HG03439 (cell line): ENCODE data around the gene CTSD.

Experiments used
- ATAC-seq: cut with Tn5 transposase; IDR thresholded peaks from one replicate; pipeline ENCODE4 v1.9.1; 2021; ENCODE audit warnings: mild to moderate bottlenecking, moderate library complexity; ENCODE audit not compliant: unreplicated experiment

The CTSD gene

DNA sequence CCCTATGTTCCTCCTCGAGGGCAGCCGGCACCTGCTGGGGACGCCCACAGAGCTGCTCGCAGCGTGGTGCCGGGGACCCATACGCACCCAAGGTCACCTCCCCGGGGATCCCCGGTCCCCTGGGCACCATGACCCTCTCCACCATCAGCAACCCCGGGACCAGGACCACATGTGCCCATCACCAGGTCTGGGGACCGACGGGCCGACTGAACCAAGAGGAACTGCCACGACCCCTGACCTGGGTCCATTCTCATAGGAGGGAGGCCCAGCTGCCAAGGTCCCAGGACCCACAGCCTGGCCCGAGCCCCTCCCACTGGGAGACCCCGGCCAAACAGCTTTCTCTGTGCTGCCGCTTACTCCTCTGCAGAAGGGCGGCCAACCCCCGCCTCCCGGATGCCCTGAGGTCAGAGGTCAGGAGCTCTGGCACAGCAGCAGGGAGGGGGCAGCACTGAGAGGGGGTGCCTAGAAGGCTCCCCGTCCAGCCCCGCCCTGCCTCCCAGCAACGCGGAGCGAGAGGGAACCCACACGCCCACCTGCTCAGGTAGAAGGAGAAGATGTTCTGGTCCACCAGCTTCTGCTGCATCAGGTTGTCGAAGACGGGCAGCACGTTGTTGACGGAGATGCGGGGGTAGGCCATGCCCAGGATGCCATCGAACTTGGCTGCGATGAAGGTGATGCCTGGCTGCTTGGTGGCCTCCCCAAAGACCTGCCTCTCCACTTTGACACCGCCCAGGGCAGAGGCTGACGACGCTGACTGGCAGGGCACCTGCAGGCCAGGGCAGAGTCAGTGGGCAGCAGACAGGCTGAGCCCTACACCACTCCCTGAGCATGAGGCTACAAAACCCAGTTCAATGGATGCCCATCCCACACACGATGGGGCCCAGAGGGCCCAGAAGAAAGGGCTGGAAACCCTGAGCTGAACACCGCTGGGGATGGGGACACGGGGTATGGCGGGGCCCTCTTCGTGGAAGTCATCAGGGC, 6.6 kb downstream of the CTSD start:
- no peak for ATAC-seq

DNA sequence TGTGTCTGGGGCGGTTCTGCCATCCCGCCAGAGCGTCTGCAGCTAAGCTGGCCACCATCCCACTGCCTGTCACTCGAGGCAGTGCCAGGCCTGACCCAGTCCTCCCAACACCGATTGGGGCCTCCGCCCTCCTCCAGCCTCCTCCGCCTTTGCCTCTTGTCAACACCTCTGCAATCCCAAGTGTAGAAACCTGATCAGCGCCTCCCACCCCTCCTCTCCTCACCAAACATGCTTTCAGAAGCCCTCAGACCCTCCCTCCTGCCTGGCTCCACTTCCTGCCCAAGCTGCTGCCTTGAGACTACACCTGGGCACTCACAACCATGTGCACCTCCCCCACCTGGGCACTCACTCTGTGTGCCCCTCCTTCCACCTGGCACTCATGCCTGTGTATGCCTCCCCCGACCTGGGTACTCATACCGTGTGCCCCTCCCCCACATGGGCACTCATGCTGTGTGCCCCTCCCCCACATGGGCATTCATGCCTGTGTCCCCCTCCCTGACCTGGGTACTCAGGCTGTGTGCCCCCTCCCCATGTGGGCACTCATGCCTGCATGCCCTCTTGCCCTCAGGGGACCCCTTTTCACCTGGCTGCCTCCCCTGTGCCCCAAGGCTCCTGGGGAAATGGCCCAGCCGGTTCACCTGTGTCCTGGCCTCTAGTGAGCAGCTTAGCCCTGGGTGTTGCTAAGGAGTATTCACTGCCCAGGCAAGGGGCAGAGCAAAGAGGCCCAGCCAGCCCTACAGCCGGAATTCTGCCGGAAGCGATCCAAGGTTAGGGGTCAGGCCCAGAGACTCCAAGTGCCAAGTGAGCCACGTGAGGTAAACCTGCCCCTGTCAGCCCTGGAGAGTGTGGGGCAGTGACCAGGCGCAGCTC, 7.8 kb downstream of the CTSD start:
- ATAC-seq, result no peak

DNA sequence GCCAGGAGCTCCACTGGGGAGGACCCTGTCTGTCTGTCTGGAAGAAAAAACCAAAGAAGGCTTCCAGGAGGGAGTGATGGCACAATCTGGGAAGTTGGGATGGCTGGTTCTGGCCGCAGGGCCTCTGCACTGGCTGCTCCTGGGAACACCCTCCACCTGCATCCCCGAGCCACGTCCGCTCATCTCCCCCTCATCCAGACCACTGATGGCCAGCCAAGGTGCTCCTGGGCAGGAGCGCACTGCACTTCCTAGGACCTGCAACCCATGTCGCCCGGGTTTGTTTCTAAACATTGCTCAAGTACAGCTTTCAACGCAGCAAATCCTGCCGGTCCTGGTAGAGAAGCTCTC, 8.4 kb downstream of the CTSD start:
- ATAC-seq, result no peak

DNA sequence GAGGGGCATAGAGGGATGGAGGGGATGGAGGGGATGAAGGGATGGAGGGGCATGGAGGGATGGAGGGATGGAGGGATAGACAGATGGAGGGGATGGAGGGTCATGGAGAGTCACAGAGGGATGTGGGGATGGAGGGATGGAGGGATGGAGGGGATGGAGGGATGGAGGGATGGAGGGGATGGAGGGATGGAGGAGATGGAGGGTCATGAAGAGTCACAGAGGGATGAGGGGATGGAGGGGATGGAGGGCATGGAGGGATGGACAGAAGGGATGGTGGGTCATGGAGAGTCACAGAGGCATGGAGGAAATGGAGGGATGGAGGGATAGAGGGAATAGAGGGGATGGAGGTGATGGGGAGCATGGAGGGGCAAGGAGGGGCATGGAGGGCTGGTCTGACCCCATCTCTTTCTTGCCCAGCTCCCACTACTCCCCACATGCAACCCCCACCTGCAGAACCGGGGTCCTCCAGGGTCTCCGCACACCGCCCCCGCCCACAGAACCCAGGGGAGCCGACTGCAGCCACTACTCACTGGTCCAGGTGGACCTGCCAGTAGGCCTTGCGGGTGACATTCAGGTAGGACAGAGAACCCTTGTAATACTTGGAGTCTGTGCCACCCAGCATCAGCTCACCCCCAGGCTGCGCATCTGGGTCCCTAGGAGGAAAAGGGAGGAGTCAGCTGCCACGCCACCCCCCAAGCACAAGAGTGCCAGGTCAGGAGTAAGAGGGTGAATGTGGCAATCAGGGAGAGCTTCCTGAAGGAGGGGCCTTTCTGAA, 9.2 kb downstream of the CTSD start:
- ATAC-seq, result no peak

DNA sequence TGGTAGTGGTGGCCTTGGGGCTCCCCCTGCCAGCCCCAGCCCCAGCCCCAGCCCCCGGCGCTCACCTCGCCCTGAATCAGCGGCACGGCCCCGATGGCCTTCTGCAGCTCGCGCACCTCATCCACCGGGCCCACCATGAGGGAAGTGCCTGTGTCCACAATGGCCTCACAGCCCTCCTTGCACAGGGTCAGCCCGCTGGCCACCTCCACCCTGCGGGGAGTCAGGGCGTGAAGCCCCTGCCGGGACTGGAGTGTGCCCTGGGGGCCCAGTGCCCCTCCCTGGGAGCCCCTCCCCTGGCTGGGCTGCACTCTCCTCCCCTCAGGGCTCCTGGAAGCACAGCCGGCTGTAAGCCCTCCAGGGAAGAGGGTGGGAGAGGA, 9.8 kb downstream of the CTSD start:
- ATAC-seq, result no peak

DNA sequence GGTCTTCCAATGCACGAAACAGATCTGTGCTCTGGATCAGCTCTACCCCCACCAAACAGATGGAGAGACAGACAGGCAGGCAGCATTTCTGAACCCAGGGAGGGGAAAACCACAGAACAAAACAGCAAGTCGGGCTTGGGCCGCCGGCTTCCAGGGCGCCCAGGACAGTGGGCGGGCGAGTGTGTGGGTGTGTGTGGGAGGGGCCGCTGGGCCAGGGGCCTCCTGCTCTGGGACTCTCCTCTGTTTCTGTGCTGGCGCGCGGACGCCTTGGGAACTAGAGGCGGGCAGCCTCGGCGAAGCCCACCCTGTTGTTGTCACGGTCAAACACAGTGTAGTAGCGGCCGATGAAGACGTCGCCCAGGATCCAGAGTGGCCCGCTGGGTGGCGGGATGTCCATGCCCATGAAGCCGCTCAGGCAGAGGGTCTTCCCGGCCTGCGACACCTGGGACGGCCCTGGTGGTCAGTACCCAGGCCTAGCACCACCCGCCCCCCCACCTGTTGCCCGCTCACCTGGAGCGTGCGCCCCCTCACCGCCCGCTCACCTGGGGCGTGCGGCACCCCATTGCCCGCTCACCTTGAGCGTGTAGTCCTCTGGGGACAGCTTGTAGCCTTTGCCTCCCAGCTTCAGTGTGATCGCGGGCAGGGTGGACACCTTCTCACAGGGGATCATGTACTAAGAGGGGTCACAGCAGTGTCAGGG, 10.3 kb downstream of the CTSD start:
- ATAC-seq, result no peak

DNA sequence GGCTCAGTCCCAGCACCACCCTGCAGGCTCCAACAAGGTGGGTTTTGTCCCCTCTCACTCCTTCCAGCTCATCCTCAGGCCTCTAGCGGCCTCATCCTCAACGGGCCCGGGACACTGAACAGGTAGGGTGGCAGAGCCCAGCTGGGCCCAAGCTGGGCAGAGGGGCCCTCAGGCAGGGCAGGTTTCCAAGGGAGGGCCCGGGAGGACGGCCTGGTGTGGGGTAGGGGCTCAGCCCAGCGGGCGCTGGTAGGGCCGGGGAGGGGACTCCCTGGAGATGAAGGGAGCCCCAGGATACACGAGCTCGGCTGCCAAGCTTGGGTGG, 10.9 kb downstream of the CTSD start:
- ATAC-seq, result no peak

DNA sequence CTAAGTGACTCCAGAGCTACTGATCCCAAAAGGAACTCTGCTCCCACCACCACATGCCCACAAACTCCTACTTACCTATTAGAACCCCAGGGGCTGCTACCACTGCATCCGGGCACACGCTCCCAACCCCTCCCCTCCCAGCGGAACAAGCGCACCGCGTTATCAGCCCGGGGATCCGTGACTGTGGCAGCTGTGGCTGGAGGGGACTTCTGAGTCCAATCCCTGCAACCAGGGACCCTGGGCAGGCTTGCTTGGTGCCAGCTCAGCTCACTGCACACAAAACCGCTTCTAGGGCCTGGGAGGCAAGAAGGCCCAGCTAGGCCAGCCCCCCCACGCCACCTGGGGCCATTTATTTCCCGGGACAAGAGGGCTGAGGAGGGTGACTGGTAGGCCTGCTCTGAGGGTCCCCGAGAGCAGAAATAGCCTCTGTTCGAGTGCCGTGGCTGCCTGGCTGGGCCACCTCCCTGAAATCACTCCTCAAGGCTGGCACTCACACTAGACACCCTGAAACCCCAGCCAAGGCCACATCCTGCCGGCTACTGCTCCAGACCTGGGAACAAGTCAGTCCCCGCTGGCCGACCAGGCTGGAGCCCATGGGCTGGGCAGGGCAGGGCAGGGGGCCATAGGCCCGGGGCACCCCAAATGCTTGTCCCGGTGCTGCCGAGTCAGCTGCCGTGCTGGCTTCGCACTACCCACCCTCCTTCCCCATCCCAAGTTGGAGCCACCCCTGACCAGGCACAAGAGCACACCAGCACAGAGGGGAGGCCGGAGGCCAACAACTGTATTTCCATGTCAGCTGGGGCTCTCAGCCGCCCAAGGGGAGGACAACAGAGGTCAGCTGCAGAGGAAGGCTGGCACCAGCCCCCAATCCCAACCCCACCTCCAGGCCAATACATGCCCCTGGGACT, 11.5 kb downstream of the CTSD start:
- no peak for ATAC-seq

DNA sequence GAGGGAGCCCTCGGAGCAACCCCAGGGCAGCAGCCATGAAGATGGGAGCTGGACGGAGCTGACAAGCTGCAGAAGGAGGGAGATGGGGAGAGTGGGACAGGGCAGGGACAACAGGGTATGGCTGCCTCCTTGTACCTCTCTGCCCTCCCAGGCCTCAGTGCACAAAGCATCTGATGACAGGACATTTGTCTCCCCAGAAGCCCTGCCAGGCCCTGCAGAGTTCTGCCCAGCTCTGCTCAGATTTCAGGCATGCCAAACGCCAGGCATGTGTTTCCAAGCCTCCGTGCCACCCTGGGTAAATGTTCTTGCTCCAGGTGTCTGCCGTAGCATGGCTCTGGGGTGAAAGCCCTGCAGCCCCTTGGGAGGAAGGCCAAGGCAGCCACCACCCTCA, 12.2 kb downstream of the CTSD start:
- no peak for ATAC-seq

DNA sequence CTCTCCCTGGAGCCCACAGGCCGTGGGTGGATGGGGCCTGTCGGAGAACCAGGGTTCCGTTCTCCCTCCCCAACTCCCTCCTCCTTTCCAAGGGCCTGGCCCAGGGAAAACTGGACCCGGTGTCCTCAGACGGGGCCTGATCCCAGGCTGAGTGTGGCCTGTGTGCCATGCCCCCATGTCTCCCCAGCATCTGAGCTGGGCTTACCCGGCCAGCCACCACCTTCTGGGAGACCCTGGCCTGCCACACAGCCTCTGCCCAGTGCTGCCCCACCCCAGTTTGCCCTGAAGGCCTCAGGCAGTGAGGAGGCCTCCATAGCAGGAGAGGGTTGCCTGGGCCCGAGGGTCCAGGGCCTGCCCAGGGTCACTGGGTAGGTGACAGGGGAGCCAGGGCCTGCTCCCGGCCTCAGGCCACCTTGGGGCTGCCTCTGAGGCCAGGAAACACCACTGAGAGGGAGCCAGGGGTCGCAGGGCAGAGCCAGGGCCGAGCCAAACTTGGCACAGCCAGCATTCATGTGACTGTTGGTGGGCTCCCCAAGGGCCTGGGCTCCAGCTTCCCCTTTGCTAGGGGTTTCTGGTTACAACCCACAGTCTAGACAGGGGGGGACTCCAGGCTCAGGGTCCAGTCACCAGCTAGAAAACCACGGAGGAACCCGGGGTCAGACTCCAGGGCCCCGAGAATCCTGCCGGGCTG, 12.7 kb downstream of the CTSD start:
- ATAC-seq, result no peak

DNA sequence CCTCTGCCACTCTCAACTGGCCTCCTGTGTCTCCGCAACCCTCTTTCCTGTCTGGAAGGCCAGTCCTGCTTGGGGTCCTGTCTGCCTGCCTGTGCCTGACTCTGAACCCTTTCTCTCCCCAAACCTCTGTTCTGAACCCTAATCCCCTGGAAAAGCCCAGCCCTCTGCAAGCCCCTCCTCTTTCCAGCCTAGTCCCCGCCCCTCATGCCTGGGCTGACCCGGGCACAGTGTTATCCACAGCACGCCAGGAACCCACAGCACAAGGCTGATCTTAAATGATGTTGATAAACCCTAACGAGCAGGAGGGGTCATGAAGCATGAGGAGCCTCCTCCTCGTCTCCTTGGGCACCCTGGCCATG, 13.3 kb downstream of the CTSD start, which contains the start of gene IFITM10:
TSS of gene IFITM10 (minus strand) at position 115 of the 359 bp plus-strand sequence. CDS start 153 bp downstream, outside the sequence.
- ATAC-seq, result no peak

DNA sequence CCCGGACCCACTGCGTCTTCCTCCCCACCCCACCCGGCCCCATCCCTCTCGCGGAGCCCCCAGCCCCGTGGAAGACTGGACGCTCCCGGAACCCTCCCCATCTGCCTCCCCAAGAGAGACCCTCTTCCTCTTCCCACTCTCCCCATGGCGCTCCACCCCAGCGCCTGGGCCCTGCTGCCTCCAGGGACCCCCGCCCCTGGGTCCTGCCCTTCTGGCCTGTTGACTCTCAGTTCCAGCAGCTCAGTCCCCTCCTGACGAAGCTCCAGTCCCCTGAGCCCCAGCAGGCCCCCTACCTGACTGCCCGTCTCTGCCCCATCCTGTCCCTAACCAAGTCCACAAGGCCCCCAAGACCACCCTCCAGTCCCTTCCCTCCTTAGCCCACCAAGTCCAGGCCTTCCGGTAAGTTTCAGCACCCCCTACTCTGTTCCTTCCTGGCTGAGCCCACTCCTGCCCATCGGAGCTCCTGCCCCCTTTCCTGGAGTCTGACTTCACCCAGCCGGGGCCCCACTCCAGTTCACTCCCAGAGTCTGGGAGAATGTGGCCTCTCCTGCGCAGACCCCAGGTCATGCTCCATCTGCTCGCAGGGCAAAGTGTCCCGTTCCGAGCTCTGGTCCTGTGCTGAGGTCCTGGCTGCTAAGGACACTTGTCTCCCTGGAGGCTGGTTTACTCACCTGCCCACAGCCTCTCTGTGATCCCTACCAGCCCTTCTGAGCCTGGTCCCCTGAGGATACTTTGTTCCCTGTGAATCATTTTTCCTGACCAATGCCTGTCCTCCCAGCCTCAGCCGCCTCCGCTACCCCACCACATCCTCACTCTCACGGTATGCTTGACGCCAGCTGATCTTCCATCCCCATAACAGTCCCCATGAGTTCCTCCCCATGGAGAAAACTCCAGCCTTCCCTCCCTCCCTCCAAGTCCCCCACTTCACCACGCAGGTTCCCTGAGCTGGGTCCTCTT, 14.1 kb downstream of the CTSD start:
- ATAC-seq, result no peak

DNA sequence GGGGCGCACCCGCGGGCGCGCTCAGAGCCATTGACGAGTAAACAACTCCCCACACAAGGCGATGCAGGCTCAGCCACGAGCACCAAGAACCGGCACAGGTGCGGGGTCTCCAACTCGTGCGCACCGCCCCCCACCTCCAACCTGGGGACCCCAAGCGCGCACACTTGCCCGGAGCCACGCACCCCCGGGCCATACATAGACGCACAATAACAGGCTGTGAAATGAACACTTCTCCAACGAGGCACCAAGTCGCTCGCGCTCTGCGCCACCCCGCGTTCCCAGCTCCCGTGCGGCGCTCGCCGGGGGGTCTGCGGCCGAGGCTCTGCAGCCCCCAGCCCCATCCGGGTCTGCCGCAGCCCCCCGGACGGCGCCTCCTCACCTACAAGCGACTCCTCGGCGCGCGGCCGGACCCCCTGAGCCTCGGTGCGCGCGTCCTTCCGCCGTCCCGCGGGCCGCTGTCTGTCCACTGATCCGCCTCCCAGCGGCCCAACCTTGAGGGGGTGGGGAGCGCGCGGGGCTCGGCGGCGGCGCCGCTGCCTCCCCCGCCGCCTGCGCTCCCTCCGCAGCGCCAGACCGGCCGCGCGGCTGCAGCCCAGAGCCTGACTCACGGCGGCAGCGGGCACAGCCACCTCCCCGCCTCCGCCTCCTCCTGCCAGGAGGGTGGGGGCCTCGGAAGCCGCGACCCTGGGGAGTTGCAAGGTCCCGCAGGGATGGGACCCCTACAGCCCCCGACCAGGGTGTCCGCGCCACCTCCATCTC, 14.9 kb downstream of the CTSD start:
- no peak for ATAC-seq

DNA sequence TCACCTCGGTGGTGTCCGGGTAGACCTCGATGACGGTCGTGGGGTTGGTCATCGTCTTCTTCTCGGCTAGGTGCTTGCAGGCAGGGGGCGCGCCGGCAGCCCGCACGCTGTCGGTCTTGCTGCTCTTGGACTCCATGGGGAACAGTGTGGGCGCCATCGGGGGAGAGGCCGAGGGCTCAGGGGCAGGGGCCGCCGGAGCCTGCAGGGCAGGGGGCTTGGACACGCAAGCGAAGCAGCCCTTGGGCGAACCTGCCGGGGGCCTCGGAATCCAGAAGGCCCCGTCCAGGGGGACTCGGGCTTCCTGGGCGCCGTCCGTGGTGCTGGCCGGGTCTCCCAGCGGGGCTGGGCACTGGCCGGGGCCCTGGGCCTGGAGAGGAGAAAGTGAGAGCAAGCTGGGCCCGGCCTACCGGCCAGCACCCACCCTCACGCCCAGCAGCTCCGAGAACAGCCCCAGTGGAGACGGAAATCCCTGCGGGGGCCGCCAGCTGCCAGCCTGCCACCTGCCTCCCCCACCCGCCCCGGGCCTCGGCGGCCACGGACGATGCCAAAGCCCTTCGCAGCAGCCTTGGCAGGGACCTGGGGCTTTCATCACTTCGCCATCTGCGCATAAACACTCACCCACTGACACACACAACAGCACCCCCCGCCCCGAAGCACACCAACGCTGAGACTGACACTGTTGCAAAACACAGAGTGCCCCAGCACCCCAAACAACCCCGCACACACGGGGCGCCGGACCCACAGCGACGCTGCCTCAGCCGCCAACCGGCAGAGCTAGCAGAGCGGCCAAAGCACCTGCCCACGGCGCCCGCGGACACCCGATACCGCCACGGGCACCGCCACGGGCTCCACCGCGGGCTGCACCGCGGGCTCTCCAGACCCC, 15.7 kb downstream of the CTSD start:
- ATAC-seq, result no peak

DNA sequence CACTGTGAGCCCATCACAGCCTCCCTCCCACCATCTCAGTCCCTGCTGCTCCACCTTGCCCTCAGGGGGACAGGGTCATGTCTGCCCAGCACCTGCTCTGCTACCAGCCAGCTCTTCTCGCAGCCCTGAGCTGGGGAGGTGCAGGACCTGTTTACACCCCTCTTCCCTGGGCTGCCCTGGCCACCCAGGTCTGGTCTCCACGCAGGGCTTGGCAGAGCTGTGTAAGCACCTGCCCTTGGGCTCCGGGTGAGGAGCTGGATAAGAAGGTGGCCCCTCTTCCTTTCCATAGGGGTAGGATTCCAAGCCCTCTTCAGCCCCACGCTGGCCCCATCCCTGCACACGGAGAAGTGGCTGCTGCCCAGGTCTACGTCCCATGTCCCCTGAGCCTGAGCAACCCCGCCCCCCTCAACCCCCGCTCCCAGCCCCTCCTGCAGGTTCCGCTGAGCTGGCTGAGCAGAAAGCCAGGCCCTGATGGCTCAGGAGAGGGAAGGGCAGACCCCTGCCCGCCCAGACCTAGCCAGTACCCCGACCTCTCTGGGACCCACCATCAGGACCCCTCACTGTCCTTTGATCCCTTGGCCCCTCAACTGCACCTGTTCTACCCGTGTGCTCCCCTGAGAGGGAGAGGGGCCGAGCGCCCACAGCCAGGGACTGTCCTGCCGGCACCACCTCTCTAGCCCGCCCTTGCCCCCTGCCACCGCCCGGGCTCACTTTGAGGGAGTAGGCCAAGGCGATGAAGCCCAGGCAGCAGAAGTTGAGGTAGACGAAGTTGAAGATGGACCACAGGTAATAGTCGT, 16.6 kb downstream of the CTSD start:
- ATAC-seq, result no peak
